GM15510 (cell line): ENCODE data around the gene MANF.

Experiments
- POLR2A ChIP-seq: IDR thresholded peaks from 3 replicates; pipeline ENCODE4 v1.6.1; 2011; ENCODE audit warnings: borderline replicate concordance; ENCODE audit not compliant: insufficient read length; ENCODE audit errors: extremely low read depth

Gene MANF

GRCh38 chr3:51382076-51382745 lies 2.9 kb upstream of the MANF start:
- no peak for TF ChIP-seq POLR2A

GRCh38 chr3:51382947-51383578 lies 2.0 kb upstream of the MANF start:
- TF ChIP-seq POLR2A, result no peak

GRCh38 chr3:51384055-51384725 lies 901 bp upstream of the MANF start:
- TF ChIP-seq POLR2A, result no peak

- no peak for TF ChIP-seq POLR2A
Observed at GRCh38 chr3:51385621-51386091, 565 bp downstream of the MANF start.

- no peak for TF ChIP-seq POLR2A
Observed at GRCh38 chr3:51386159-51386851, 1.2 kb downstream of the MANF start.

GRCh38 chr3:51386852-51387229 lies 1.8 kb downstream of the MANF start:
- TF ChIP-seq POLR2A, result no peak

GRCh38 chr3:51388286-51389029 lies 3.4 kb downstream of the MANF start:
- TF ChIP-seq POLR2A, result no peak

GRCh38 chr3:51389423-51390183 lies 4.5 kb downstream of the MANF start:
- no peak for TF ChIP-seq POLR2A

GRCh38 chr3:51390246-51391074 lies 5.4 kb downstream of the MANF start:
- no peak for TF ChIP-seq POLR2A

GRCh38 chr3:51391075-51391565 lies 6.0 kb downstream of the MANF start, which contains the start of gene RBM15B:
TSS of gene RBM15B (plus strand) at chr3:51391285. CDS start at chr3:51391400, 115 bp downstream.
- TF ChIP-seq POLR2A, result peak; percentile 84

- TF ChIP-seq POLR2A, result no peak
Observed at GRCh38 chr3:51391566-51392354, 6.7 kb downstream of the MANF start.
